HG02610 (cell line): ENCODE results near the gene BTAF1.
"Not testable (repeated sequence)": the region's sequence is repeated elsewhere in the genome, so short reads cannot be mapped to it uniquely, and the experiment has no call there.

Source experiments
- ATAC-seq: cut with Tn5 transposase; IDR thresholded peaks from one replicate; pipeline ENCODE4 v1.9.1; 2021; ENCODE audit warnings: mild to moderate bottlenecking, moderate library complexity; ENCODE audit not compliant: unreplicated experiment

Gene BTAF1

DNA sequence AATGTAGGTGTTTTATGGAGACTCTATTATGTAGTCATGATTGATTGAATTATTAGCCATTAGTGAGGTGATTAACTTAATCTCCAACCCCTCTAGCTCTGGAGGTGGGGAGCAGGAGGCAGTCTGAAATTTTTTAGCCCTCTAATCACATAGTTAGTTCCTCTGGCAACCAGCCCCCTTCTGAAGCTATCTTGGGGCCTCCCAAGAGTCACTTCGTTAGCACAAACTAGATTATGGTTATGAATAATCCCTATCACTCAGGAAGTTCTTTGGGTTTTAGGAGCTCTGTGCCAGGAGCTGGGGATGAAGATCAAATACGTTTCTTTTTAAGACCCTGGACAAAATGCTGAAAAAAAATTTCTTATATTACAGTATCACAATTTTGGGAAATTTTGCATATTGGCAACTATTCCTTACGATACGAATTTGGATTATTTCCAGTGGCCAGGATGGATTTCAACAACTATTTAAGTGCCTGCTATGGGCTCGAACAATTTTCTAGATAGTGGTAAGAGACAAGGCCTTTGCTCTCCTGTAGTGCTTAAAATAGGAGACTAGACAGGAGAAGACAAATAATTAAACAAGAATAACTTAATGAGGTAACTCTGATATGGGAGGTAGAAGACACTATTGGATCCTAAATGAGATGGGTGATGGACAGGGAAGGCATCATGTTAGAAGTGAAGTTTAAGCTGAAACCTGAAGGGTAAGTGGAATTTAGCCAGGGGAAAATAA is 52.9 kb downstream of the BTAF1 start:
- no peak for ATAC-seq

GRCh38 chr10:91977491-91977890 is 53.9 kb downstream of the BTAF1 start:
- no peak for ATAC-seq

DNA sequence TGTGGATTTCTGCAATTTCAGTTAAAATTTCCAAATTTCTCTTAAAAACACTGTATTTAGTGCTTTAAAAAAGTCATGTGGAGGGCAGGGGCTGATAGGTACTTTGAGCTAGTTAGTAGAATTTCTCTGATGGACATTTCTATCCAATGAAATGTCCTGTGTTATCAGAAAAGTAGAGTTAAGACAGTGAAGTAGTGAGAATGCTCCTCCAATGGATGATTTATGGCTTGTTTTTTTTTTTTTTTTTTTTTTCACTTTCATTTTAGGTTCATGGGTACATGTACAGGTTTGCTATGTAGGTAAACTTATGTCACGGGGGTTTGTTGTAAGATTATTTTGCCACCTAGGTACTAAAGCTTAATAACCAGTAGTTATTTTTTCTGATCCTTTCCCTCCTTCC is 55.0 kb downstream of the BTAF1 start:
- no peak for ATAC-seq

- ATAC-seq, result no peak
These were observed 56.7 kb downstream of the BTAF1 start for GRCh38 chr10:91980319-91980718.

- no peak for ATAC-seq
These were observed 59.8 kb downstream of the BTAF1 start for GRCh38 chr10:91983416-91983815.

GRCh38 chr10:91987397-91988037 is 63.9 kb downstream of the BTAF1 start:
- no peak for ATAC-seq

GRCh38 chr10:91992031-91992430 is 68.5 kb downstream of the BTAF1 start:
- no peak for ATAC-seq

DNA sequence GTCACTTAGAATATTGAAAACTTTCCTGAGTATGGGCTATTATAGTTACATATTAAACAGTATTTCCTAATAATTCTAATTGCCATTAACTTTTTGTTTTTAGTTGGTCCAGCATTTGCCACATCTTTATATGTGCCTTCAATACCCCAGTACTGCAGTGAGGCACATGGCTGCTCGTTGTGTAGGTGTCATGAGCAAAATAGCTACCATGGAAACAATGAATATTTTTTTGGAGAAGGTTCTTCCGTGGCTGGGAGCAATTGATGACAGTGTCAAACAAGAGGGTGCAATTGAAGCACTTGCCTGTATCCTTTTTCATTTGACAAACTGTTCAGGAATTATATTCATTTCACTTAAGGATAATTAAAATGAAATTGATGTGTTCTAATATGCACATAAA is 72.7 kb downstream of the BTAF1 start:
- no peak for ATAC-seq

- ATAC-seq, result no peak
These were observed 78.0 kb downstream of the BTAF1 start for GRCh38 chr10:92001581-92001980.

GRCh38 chr10:92001995-92002394 is 78.4 kb downstream of the BTAF1 start:
- ATAC-seq, result no peak

DNA sequence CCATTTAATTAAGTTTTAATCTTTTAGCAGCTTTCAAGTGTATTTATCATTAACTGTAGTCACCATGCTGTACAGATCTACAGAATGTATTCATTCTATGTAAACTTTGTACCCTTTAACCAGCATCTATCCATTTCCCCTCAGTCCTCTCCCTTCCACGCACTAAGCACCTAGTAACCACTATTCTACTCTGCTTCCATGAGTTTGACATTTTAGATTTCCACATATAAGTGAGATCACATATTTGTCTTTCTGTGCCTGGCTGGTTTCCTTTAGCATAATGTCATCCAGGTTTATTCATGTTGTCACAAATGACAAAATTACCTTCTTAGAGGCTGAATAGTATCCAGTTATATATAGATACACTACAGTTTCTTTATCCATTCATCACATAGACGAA is 79.7 kb downstream of the BTAF1 start:
- no peak for ATAC-seq

DNA sequence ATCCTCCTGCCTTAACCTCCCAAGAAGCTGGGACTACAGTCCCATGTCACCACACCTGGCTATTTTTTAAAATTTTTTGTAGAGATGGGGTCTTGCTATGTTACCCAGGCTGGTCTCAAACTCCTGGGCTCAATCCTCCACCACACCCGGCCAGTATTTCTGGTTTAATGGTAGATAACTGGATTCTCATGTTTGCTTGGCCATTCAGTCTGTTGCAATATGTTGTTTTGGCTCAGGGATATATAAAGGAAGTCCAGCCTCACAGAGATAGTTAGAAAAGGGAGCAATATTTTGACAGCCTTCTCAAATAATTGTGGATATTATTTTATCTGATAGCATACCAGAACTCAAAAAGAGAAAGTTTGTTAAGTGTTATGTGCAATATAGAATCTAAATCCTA is 82.4 kb downstream of the BTAF1 start:
- no peak for ATAC-seq

DNA sequence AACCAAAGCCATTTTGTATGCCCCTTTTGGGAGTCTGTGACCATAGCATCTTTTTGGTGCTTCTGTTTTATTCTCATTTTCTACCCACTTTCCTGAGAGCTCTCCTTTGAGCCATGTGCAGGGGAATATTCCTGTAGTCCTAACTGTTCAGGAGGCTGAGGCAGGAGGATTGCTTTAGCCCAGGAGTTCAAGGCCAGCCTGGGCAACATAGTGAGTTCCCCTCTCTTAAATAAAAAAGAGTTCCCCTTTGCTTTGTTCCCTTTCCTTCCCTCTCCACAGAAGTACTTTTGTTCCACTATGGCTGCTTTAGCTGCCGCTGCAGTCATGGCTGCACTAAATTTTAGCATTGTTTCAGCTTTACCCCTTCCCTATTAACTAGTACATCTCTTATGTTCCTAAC is 85.9 kb downstream of the BTAF1 start:
- no peak for ATAC-seq

DNA sequence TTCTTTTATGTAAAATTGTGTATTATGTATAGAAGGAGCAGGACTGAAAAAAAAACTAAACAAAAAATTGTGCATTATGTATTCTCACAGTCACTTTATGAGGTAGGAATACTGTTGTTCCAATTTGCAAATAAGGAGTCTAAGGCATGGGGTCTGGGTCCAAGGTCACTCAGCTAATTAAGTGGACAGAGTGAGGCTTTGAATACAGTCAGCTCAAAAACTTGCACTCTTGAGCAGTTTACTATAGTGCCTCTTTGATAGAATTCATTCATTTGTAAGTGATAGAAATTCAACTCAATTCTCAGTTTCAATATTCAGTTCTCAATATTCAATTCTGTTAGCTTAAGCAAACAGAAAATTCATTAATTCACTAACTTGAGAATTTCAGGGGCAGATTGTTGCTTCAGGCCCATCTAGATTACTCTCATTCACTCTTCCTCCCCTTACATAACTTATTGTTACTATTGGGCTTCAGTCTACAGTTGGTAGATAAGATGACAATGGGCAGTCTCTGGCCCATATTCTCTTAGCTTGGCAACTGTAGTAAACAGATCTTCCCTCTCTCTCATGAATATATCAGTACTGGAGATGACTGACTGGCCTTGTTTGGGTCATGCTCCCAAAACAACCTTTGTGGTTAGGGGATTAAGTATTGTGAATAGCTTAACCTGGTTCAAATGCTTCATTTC is 86.6 kb downstream of the BTAF1 start:
- ATAC-seq, result no peak

- ATAC-seq, result no peak
These were observed 88.1 kb downstream of the BTAF1 start for GRCh38 chr10:92011560-92012214.

GRCh38 chr10:92014620-92015019 is 91.0 kb downstream of the BTAF1 start:
- ATAC-seq, result no peak

- ATAC-seq, result no peak
These were observed 101.1 kb downstream of the BTAF1 start for GRCh38 chr10:92024700-92025099.

GRCh38 chr10:92025340-92025739 is 101.8 kb downstream of the BTAF1 start:
- not testable (repeated sequence) for ATAC-seq

GRCh38 chr10:92027141-92027540 is 103.6 kb downstream of the BTAF1 start:
- ATAC-seq, result no peak

GRCh38 chr10:92031580-92031979 is 108.0 kb downstream of the BTAF1 start:
- no peak for ATAC-seq

- not testable (repeated sequence) for ATAC-seq
These were observed 109.5 kb downstream of the BTAF1 start for GRCh38 chr10:92033070-92033469.

- ATAC-seq, result no peak
These were observed 115.4 kb downstream of the BTAF1 start for GRCh38 chr10:92038949-92039348.
